CD14-positive monocyte (primary cell): ENCODE measurements around the gene PPFIA3. TPM values are rescaled to one million over a fixed set of nuclear protein-coding genes. Genes with fewer than 3 reads are reported as not detected.
A peak's percentile ranks its signal among the peaks of the same experiment; 100 is the strongest.

ENCODE experiments used
- DNase-seq, 3 donors: peaks; one replicate each; pipeline ENCODE4 v3.0.0-alpha.2; 2011 to 2022
- H2AFZ ChIP-seq: 2 replicates; pipeline ENCODE4 v1.6.0; 2012; ENCODE audit warnings: mild to moderate bottlenecking, low read depth, low read length, inconsistent platforms; ENCODE audit not compliant: insufficient read depth, poor library complexity, severe bottlenecking
- H3K27ac ChIP-seq, 2 donors: 1 replicate in 1 of 2; 2 replicates in 1 of 2; pipeline ENCODE4 v1.5.1; 2012 to 2013; ENCODE audit warnings: low read length in 2 of 2, control low read depth in 1 of 2, inconsistent platforms in 1 of 2, low read depth in 1 of 2, mild to moderate bottlenecking in 1 of 2
- H3K27me3 ChIP-seq, 2 donors: one replicate each; pipeline versions ENCODE4 v1.6.0 to v1.6.1; 2011 to 2013; ENCODE audit warnings: low read length in 2 of 2; ENCODE audit not compliant: control insufficient read depth in 2 of 2, insufficient read depth in 2 of 2
- H3K36me3 ChIP-seq, 2 donors: replicated peaks in 1 of 2; 1 replicate in 1 of 2; 2 replicates in 1 of 2; pipeline versions ENCODE4 v1.5.1 to v1.6.1; 2012 to 2013; ENCODE audit warnings: low read length in 2 of 2, control low read depth in 1 of 2, inconsistent platforms in 1 of 2, mild to moderate bottlenecking in 1 of 2; ENCODE audit not compliant: insufficient read depth in 2 of 2, control insufficient read depth in 1 of 2
- H3K4me1 ChIP-seq, 2 donors: 1 replicate in 1 of 2; 2 replicates in 1 of 2; pipeline versions ENCODE4 v1.5.1 to v1.6.1; 2012 to 2013; ENCODE audit warnings: low read length in 2 of 2, control low read depth in 1 of 2, inconsistent platforms in 1 of 2, mild to moderate bottlenecking in 1 of 2, moderate library complexity in 1 of 2; ENCODE audit not compliant: insufficient read depth in 2 of 2, control insufficient read depth in 1 of 2
- H3K4me2 ChIP-seq: replicated peaks from 2 replicates; pipeline ENCODE3; 2012; ENCODE audit warnings: low read length, moderate library complexity, mild to moderate bottlenecking; ENCODE audit not compliant: poor library complexity, severe bottlenecking; ENCODE audit errors: extremely low read depth
- H3K4me3 ChIP-seq, 3 experiments: fragments of 200-600 bp in 1 of 3; sonication (generic) in 1 of 3; replicated peaks in 1 of 3; 1 replicate in 2 of 3; 2 replicates in 1 of 3; pipeline ENCODE4 v1.5.1; 2011 to 2013; ENCODE audit warnings: low read length in 3 of 3, mild to moderate bottlenecking in 3 of 3, control low read depth in 2 of 3, low read depth in 2 of 3, inconsistent platforms in 1 of 3, moderate library complexity in 1 of 3
- H3K79me2 ChIP-seq: 2 replicates; pipeline ENCODE4 v1.6.0; 2012; ENCODE audit warnings: mild to moderate bottlenecking, control low read depth, inconsistent platforms, low read length, moderate library complexity; ENCODE audit not compliant: insufficient read depth
- H3K9ac ChIP-seq: 2 replicates; pipeline ENCODE4 v1.6.0; 2017; ENCODE audit warnings: low read length, mild to moderate bottlenecking; ENCODE audit not compliant: insufficient read depth, poor library complexity, severe bottlenecking
- H3K9me3 ChIP-seq, 2 donors: replicated peaks in 1 of 2; 1 replicate in 1 of 2; 2 replicates in 1 of 2; pipeline versions ENCODE4 v1.5.1 to v1.6.1; 2012 to 2013; ENCODE audit warnings: low read length in 2 of 2, control low read depth in 1 of 2; ENCODE audit not compliant: control insufficient read depth in 1 of 2, insufficient read depth in 1 of 2
- H4K20me1 ChIP-seq: 2 replicates; pipeline ENCODE4 v1.6.0; 2012; ENCODE audit warnings: mild to moderate bottlenecking, low read length, control low read depth, moderate library complexity; ENCODE audit not compliant: insufficient read depth
- H3K27ac Mint-ChIP-seq, 7 donors: one replicate each; pipeline ENCODE4 v1.8.0; 2020; ENCODE audit warnings: mild to moderate bottlenecking in 7 of 7, mixed read lengths in 7 of 7, moderate library complexity in 6 of 7, inconsistent platforms in 2 of 7
- H3K27me3 Mint-ChIP-seq, 3 donors: one replicate each; pipeline ENCODE4 v1.8.0; 2021 to 2022; ENCODE audit warnings: low read depth in 3 of 3, mild to moderate bottlenecking in 3 of 3, mixed read lengths in 3 of 3, moderate library complexity in 3 of 3, inconsistent platforms in 1 of 3
- H3K36me3 Mint-ChIP-seq, 2 donors: one replicate each; pipeline ENCODE4 v1.8.0; 2020; ENCODE audit warnings: mixed read lengths in 2 of 2, inconsistent platforms in 1 of 2, mild to moderate bottlenecking in 1 of 2
- H3K4me1 Mint-ChIP-seq: one replicate; pipeline ENCODE4 v1.8.0; 2020; ENCODE audit warnings: mild to moderate bottlenecking, mixed read lengths
- H3K4me3 Mint-ChIP-seq, 2 donors: one replicate each; pipeline ENCODE4 v1.8.0; 2020; ENCODE audit warnings: mild to moderate bottlenecking in 2 of 2, mixed read lengths in 2 of 2, moderate library complexity in 1 of 2
- H3K9me3 Mint-ChIP-seq, 7 donors: one replicate each; pipeline ENCODE4 v1.8.0; 2020 to 2022; ENCODE audit warnings: mixed read lengths in 7 of 7, mild to moderate bottlenecking in 6 of 7, moderate library complexity in 6 of 7, inconsistent platforms in 2 of 7
- WGBS: methylation state at CpG from one replicate; pipeline ENCODE4 v1.1.5; 2013; ENCODE audit warnings: missing lambda C conversion rate; ENCODE audit not compliant: insufficient coverage; 5-methylcytosine and 5-hydroxymethylcytosine counted together
- intact Hi-C, 2 donors: fragments of 100-400 bp; cut with micrococcal nuclease; formaldehyde crosslinking; loops; one replicate each; pipeline versions ENCODE4 v1.15.0 to v1.15.1; 2023
- polyA plus RNA-seq, 3 donors: library from polyadenylated mRNA; depleted of rRNA in 1 of 3; unstranded in 2 of 3; stranded (reverse) in 1 of 3; fragments of 300-500 nt in 2 of 3; fragments of >200 nt in 1 of 3; fragmentation: Illumina TruSeq in 2 of 3; gene quantifications; 1 replicate in 2 of 3; 2 replicates in 1 of 3; pipeline ENCODE4 v1.2.3, GENCODE V29; 2012 to 2021
- TF ChIP-seq, protein P1 (sequence below): fragments of 200-600 bp; IDR thresholded peaks from one replicate; pipeline ENCODE4 v1.8.0; 2022; ENCODE audit warnings: antibody characterized with exemption, mild to moderate bottlenecking

The PPFIA3 gene
- polyA plus RNA-seq, 3 donors: 0.43 TPM; not detected in 2

DNA sequence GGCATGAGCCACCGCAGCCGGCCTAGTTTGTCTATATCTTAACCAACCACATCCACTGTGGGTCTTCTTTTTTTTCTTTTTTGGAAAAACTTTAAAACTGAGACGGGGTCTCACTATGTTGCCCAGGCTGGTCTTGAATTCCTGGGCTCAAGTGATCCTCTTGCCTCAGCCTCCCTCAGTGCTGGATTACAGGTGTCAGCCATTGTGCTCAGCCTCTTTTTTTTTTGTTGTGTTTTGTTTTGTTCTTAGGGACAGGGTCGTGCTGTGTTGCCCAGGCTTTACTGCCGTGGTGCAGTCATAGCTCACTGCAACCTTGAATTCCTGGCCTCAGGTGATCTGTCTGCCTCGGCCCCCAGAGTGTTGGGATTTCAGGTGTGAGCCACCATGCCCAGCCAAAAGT lies 26.7 kb upstream of the PPFIA3 start:
- DNase-seq: no peak
- no peaks in the 10 kb centered on the region for H3K9me3 Mint-ChIP-seq
- H3K36me3 ChIP-seq: peaks cover 79 to 95% of the 10 kb centered on the region in 2 donors
- H2AFZ ChIP-seq: no peak overlapping the region
- peaks cover 93% of the 10 kb centered on the region for H4K20me1 ChIP-seq
- peaks cover 0 to 1% (median 0%) of the 10 kb centered on the region in 3 donors for H3K27me3 Mint-ChIP-seq
- H3K4me1 Mint-ChIP-seq: peaks cover under 1% of the 10 kb centered on the region
- H3K79me2 ChIP-seq: peaks cover 59% of the 10 kb centered on the region
- no peak overlapping the region for H3K4me3 ChIP-seq
- no peak overlapping the region for H3K27ac ChIP-seq
- intact Hi-C loops: loop anchor here in 1 of 2 donors (10.0 kb wide), 1 partner anchor 232 kb away; the partner anchor contains the start of gene SLC6A16
- peaks cover 71 to 94% of the 10 kb centered on the region in 2 donors for H3K36me3 Mint-ChIP-seq
- H3K4me3 Mint-ChIP-seq: no peak overlapping the region
- no peak overlapping the region for H3K9ac ChIP-seq
- WGBS: 95% methylated on average over 4 of the region's 6 CpGs
- H3K27me3 ChIP-seq: no peaks in the 10 kb centered on the region
- TF ChIP-seq, protein P1, sequence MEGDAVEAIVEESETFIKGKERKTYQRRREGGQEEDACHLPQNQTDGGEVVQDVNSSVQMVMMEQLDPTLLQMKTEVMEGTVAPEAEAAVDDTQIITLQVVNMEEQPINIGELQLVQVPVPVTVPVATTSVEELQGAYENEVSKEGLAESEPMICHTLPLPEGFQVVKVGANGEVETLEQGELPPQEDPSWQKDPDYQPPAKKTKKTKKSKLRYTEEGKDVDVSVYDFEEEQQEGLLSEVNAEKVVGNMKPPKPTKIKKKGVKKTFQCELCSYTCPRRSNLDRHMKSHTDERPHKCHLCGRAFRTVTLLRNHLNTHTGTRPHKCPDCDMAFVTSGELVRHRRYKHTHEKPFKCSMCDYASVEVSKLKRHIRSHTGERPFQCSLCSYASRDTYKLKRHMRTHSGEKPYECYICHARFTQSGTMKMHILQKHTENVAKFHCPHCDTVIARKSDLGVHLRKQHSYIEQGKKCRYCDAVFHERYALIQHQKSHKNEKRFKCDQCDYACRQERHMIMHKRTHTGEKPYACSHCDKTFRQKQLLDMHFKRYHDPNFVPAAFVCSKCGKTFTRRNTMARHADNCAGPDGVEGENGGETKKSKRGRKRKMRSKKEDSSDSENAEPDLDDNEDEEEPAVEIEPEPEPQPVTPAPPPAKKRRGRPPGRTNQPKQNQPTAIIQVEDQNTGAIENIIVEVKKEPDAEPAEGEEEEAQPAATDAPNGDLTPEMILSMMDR: no peak
- H3K4me2 ChIP-seq: no peak overlapping the region
- no peaks in the 10 kb centered on the region for H3K9me3 ChIP-seq
- no peaks in the 10 kb centered on the region for H3K4me1 ChIP-seq
- peak overlapping the region in 1 of 7 donors; percentile 41 for H3K27ac Mint-ChIP-seq

DNA sequence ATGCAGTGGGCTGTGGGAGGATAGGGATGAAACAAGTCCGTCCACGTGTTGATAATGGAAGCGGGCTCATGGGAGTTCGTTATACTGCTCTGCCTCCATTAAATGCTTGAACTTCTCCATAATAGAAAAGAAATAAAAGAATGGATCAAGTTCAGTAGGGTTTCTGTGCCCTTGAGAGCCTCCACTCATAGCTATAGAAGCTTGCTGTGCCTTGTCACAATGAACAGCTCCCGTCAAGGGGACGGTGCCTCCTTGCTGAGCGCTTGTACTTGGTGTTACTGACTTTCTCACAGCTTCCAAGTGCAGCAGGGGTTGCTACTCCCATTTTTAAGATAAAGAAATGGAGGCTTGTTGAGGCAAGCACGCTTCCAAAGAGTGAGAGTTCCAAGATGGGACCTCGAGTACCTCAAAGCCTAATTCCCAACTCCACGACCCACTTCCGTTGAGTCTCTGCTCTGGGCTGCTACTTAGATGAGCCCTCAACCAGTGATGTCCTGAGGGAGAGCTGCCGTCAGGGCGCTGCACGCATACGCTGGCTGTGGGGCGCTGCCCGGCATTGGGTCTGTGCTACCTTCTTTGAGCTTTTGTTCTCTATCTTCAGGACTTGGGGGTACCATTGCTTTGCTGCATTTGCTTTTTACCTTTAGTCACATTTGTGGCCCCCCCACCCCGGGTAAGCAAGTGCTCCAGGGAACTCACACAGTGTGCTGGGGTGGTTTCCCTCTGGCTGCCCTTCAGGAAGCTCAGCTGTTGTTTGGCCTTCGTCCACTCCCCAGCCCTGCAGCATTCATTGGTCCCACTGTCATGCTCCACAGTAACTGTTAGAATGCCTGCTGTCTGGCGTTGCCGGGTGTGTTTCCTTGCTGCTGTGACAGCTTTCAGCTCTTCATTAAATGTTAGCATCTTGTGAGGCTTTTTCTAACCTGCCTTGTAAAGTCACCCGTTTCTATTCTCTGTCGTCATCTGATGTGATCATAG lies 24.6 kb upstream of the PPFIA3 start:
- H2AFZ ChIP-seq: no peak overlapping the region
- H3K4me1 ChIP-seq: no peaks in the 10 kb centered on the region
- H3K9me3 Mint-ChIP-seq: no peaks in the 10 kb centered on the region
- peaks cover 85 to 100% of the 10 kb centered on the region in 2 donors for H3K36me3 ChIP-seq
- TF ChIP-seq, protein P1: no peak
- H3K27ac ChIP-seq: no peak overlapping the region
- no peak overlapping the region for H3K9ac ChIP-seq
- H3K36me3 Mint-ChIP-seq: peaks cover 79 to 97% of the 10 kb centered on the region in 2 donors
- H3K9me3 ChIP-seq: no peaks in the 10 kb centered on the region
- peaks cover 53% of the 10 kb centered on the region for H3K79me2 ChIP-seq
- no peak for DNase-seq
- H3K4me1 Mint-ChIP-seq: no peaks in the 10 kb centered on the region
- no peak overlapping the region for H3K4me3 ChIP-seq
- H3K4me3 Mint-ChIP-seq: no peak overlapping the region
- H3K4me2 ChIP-seq: no peak overlapping the region
- peak overlapping the region in 3 of 7 donors; percentile 4 to 23 (median 10) for H3K27ac Mint-ChIP-seq
- 96% methylated on average over 16 of the region's 23 CpGs for WGBS
- H3K27me3 ChIP-seq: no peaks in the 10 kb centered on the region
- intact Hi-C loops: loop anchor here (5.0 to 10.0 kb wide), 5 partner anchors 53 to 230 kb away; partner anchors contain the start of gene SLC6A16 (in 1 of the 2)
- H3K27me3 Mint-ChIP-seq: peaks cover 0 to 1% (median 0%) of the 10 kb centered on the region in 3 donors
- H4K20me1 ChIP-seq: peaks cover 92% of the 10 kb centered on the region
